GM19023 (cell line): ENCODE measurements around the gene ANO2.
"Not testable (repeated sequence)": the region's sequence is repeated elsewhere in the genome, so short reads cannot be mapped to it uniquely, and the experiment has no call there.

Source experiments
- ATAC-seq: cut with Tn5 transposase; IDR thresholded peaks from one replicate; pipeline ENCODE4 v1.9.1; 2021; ENCODE audit warnings: mild to moderate bottlenecking, moderate library complexity; ENCODE audit not compliant: unreplicated experiment

Gene ANO2

DNA sequence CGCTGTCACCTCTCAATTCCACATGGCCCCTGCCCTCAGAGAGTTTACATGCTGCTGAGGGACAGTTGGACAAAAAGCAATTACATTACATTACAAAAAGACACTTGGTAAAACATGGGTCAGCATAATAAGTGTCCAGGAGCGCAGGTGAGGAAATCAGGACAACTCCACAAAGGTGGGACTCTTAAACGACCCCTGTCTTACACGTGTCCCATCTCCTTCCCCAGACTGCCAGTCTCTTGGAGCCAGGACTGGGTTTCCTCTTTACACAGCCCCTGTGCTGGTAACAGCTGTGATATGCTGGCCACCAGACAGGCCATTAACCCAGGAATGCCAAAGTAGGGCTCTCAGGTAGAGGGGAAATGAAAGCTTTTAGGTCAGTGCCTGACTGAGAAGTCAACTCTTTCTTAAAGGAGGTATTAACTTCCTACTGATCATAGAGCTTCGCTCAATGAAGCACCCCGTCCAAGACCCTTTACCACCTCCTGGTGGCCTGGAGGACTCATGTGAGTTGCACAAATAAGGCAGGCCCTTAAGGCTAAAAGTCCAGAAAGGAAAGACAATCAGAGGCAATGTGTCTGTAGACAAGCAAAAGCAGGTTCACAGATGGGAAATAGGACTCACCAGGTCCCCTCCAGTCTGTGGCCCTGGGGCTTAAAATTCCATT lies 55.5 kb downstream of the ANO2 start:
- ATAC-seq = no peak

DNA sequence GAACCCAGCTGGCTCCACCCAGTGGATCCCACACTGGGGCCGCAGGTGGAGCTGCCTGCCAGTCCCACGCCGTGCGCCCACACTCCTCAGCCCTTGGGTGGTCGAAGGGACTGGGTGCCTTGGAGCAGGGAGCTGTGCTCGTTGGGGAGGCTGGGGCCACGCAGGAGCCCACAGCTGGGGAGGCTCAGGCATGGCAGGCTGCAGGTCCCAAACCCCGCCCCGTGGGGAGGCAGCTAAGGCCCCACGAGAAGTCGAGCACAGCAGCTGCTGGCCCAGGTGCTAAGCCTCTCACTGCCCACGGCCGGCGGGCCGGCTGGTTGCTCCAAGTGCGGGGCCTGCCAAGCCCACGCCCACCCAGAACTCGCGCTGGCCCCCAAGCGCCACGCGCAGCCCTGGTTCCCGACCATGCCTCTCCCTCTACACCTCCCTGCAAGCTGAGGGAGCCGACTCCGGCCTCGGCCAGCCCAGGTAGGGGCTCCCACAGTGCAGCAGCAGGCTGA lies 56.2 kb downstream of the ANO2 start:
- ATAC-seq = no peak

DNA sequence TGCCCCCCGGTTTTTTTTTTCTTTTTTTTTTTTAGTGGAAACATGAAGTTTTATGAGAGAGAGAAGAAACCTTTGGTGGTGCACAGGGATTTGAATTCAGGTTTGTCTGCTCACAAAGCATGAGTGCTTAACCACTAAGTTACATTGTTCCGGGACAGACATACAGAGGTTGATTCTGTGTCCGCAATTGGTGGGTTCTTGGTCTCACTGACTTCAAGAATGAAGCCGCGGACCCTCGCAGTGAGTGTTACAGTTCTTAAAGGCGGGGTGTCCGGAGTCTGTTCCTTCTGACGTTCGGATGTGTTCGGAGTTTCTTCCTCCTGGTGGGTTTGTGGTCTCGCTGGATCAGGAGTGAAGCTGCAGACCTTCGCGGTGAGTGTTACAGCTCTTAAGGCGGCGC lies 57.2 kb downstream of the ANO2 start:
- ATAC-seq = not testable (repeated sequence)

DNA sequence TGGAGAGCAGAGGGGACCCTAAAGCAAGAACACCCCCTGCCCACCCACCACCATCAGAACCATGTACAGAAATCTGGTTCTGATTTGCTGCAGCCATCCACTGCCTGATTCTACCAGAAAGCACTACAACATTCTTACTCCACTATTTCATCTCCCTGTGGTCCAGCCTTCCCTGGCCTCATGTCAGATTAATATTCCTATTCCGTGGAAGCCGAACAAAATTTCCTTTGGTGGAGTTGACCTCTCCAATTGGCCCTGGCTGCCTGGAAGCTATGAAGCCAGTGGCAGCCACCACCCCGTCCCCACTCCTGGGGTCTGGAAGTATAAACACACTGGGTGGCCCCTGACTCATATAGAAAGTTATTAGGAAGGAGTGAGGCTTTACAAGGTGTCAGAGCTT lies 60.2 kb downstream of the ANO2 start:
- ATAC-seq = no peak

DNA sequence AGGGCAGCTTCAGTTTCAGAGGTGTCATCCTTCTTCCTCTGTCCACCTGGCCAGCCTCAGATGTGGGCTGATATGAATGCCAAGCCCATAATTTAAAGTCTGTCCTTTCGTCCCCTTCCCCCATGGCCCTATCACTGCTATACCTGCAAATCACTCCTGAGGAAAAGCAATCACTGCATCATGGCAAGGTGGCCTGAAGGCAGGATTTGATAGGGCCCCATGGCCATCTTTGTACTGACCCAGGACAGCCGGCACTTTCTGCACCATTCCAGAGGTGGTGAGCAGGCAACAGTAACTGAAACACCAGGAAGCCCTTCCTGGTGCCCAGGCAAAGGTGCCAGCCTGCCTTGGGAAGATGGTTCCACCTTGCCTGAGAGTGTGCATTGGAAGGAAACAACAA lies 60.8 kb downstream of the ANO2 start:
- no peak for ATAC-seq

DNA sequence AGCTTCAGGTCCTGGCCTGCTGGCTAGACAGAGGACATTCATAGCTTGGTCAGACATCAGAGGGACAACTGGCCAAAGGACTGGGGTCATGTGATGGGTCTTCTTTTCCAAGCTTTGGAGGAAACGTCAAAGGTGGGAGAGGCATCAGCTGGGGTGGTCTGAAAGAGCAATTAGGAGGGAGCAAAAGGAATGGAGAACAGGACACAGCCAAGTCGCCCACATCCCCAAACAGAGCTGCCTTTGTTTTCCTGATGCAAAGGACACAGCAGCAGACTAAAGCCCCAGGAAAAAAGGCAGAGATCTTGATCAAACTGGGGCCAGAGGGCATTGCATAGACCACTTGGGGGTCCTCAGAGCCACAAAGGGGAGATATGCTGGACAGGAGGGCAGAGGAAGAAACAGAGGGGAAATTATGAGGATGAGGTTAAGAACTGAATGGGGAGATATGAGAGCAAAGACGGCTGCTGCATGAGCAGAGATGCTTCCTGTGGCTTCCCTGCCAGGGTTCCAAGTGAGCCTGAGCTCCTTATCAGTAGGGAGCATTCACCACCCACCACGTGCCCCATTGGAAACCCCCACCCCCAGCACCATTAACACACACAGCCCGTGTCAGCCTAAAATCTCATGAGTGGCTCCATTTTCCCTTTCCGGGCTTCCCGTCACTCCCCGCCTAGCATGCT lies 62.4 kb downstream of the ANO2 start:
- ATAC-seq = no peak

DNA sequence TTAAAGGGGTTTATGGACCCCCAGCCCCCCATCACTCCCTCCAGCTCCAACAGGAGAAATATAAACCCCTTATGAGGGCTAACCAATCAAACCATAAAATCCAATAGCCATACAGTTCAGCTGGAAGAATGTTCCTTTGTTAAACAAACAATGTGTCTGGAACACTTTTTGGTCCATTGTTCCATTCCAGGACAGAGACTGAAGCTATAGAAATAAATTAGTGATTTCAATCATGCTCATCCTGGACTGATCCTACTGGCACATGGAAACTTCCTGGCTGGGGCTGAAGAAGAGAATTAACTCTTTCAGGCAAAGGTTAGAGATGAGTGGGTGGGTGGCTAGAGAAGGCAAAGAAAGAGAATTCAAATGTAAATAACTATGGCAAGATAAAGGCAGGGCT lies 63.4 kb downstream of the ANO2 start:
- ATAC-seq = no peak

DNA sequence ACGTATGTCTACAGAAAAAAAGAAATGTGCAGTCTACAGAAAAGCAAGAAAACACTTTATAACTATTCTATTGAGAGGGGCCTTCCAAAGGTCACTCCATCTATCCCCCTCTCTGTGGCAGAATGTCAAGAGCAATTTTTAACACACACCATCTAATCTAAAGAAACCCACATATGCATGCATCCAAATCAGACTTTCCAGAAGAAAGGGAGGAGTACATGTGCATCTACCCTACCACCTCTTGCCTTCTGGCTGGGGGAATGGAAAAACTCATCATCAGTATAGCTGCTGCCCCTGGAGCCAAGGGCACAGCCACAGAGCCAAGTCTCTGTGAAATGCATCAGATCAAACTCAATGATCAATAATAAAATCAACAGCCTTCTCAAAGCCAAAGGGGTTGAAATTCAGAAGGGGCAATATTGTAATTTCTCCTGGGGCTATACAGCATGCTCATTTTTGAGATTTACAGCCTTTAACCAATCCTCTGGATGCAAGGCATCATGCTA lies 63.9 kb downstream of the ANO2 start:
- no peak for ATAC-seq

DNA sequence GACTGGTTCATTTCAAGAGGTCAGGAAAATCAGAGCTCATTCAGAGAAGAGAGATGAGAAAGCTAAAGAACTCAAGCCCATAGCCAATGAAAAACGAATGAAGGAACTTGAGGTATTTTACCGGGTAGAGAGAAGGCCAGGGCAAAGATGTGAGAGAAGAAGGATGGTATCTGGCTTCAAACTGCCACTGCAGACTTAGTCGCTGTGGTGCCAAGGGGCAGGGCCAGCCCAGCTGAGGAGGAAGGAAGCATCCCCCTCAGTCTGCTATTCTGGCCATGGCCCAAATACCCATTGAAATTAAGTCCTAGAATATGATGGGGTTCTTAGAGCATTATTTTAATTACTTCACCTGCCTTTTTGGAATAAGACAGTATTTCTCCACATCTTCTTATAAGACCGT lies 69.2 kb downstream of the ANO2 start:
- ATAC-seq = no peak

DNA sequence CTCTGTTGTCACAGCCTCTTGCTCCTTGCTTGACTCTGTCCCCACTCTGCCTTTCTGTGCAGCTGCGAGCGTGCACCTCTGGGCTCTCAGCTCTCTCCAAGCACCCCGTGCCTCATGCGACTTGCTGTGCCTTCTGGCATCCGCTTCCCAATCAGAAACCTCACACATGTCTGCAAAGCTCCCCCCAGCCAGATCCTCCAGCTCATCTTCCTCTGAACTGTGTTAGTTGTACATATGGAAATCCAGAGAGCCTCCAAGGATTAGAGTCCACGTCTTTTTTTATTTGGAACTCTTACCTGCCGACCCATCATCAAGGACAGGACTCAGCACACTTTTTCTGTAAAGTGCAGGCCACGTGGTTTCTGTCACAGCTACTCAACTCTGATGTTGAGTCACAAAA lies 70.5 kb downstream of the ANO2 start:
- no peak for ATAC-seq

DNA sequence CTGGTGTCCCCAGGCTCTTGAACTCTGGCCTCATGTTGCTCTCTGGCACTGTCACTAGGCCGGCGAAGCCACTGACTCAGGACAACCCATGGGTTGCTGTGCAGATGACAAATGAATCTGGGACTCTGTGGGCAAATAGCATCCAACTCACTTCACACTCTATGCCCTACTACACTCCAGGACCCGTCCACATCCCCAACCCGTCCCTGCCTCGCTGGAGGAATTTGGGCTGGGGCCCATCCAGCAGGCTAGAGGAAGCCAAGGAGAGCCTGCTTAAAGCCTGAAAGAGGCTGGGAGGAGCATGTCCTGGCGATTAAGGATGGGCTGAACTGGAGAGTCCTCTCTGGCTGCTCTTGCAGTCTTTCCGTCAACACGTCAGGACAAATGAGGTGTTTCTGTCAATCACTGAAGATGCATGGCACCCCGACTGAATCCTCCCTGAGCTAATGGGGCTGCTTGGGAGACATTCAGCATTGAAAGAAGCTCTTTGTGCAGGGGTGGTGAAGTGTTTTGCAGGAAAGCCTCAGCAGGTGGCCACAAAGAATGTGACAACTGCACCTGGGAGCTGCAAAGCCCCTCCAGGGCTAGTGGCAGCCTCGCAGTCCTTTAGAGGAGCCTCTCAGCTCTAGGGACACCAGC lies 71.7 kb downstream of the ANO2 start:
- no peak for ATAC-seq

DNA sequence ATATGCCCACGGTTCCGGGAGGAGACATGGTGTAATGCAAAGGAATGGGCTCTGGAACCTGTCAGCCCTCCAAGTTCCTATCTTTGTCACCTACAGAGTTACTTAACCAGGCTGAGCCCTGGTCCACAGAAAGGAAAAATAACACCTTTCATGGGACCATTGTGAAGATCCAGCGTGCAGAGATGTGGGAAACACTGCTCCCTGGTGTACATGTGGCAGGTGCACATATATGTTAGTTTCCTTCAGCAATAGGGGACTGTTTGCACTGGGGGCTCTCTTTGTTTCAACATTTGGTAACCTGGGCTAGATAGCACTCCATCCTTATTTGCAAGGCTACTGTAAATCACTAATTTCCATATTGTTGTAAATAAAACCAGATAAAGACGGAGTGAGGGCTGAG lies 72.3 kb downstream of the ANO2 start:
- no peak for ATAC-seq

DNA sequence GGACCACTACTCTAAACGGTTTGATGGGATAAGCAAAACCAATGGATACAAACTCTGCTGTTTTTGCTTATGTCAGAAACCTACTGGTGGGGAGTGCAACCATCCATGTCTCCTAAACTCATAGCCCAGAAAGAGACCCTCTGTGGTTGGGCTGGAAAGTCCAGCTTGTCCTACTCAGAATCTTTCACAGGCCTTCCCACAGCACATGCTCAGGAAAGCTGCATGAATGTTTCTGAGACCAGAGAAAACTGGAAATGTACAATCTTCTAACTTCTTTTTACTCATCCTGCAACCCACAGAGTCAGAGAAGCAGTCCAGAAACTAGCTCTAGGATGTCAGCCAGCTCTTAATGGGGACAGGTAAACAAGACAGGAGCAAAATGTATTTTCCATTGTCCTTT lies 73.3 kb downstream of the ANO2 start:
- no peak for ATAC-seq

DNA sequence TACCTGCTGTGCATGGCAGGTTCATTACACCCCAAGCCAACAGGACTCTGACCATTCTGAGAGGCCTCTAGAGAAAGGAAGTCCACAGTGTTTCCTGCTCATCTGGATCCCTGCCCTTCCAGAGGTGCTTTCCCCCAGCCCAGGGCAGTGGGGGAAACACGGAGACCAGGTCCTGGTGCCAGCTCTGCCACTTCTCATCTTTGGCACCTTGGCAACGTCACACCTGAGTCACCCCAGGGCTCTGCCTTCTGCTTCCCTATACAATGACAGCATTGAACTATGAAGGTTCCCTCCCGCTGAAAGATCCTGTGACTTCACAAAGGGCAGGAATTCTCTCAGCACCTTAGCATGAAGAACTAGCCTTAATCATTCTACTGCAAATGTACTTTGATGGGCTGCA lies 74.9 kb downstream of the ANO2 start:
- ATAC-seq = no peak

DNA sequence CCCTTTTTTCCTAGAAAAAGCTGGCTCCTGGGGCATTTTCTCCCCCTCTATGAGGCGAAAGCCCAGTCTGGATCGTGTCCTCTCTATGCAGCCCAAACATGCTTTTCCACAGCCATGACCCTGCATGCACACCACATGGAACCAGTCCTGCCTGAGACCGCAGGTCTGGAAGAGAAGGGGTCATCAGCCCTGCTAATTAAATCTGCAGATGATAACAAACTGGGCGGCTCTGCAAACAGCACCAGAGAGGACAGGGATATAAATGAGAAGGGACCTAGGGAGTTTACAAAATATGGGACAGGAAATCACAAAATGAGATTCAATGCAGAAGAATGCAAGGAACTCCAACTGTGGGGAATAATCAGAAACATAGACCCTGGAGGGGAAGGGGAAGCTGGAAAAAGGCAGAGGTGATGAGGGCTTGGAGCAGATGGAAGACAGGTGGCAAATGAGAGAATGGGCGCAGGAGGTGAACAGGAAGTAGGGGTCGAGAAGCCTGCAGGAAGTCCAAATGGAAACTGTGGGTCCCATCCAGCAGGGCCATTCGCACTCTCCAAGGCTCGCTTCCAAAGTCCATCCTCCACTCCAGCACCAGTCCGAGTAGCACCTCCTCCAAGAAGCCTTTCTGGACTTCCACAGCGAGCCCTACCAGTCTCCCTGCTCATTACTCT lies 76.3 kb downstream of the ANO2 start:
- ATAC-seq = no peak

DNA sequence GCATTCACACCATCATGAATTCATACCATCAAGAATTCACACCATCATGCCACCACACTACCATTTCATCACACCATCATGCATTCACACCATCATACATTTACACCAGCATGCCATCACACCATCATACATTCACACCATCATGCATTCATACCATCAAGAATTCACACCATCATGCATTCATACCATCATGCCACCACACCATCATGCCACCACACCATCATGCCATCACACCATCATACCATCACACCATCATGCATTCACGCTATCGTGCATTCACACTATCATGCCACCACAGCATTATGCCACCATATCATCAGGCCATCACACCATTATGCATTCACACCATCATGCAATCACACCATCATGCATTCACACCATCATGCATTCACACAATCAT lies 79.7 kb downstream of the ANO2 start:
- no peak for ATAC-seq

DNA sequence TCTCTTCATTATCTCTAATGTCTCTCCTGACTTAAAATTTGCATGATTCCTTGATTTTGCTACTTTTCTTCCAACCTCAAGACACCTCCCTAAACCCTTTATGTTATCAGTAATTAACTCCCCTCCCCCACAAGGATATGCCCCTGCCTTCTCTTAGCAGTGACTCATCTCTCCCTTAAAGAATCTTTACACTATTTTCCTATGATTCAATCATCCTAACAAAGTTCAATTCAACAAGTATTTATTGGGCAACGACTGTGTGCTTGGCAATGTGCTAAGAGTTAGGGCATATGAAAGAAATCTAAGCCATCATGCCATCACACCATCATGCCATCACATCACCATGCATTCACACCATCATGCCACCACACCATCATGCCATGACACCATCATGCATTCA lies 80.1 kb downstream of the ANO2 start:
- ATAC-seq = no peak

DNA sequence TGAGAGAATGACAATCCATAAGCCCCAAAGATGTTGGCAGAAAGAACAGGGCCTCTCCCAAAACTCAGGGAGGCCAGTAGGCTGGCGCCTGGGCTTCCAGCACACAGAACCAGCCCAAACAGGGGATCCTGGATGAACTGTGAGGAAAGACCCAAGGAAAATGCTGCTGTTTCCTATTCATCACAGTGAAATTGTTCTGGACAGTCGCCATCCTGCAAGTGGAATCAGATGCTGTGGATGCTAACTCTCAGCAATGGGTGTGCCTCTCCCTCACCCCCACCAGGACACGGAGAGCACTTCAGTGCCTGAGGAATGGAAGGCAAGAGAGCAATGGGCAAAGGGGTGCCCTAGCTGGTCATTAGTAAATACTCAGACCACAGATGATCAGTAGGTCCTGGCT lies 80.8 kb downstream of the ANO2 start:
- no peak for ATAC-seq

DNA sequence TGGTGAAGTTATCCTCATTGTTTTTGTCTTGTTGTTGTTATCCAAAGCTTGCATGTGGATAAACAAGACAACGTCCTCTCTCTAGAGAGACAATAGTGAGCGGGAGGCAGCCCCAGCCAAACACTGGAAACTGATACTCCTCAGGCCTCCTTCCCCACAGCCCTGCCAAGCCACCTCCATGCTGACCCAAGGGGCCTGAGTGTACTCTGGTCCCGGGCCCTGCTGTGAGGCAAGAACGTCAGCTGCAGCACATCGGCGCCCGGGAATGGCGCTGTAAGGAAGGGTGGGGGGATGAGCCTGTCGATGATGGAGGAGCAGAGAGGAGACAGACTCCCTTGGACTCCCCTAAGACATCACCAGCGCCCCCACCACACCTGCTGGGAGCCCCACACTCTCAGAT lies 83.6 kb downstream of the ANO2 start:
- ATAC-seq = no peak

DNA sequence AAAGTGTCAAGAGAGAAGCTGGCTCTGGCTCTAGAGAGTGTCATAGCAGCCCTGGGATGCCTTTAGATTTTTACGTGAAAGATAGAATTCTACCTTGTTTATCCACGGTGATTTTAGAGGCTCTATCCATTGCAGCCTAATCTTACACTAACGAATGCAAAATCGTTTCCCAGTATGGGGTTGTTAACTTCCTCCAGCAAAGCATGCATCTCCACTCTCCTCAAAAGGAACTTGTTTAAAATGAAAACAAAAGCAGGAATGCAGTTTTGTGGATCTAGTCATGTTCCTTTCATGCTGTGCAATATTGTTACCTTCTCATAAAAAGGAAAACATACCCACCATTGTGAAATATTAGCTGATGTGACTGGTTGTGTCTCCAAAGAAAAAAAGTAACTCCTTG lies 88.4 kb downstream of the ANO2 start:
- ATAC-seq = no peak

DNA sequence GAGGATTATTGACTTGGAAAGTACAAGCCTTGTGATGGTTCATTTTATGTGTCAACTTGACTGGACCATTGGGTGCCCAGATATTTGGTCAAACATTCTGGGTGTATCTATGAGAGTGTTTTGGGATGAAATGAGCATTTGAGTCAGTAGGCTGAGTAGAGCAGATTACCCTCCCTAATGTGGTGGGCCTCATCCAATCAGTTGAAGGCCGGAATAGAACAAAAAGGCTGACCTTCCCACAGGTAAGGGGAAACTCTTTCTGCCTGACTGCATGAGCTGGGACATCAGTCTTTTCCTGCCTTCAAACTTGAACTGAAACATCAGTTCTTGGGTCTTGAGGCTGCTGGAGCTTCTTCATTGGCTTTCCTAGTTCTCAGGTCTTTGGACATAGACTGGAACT lies 98.1 kb downstream of the ANO2 start:
- no peak for ATAC-seq

DNA sequence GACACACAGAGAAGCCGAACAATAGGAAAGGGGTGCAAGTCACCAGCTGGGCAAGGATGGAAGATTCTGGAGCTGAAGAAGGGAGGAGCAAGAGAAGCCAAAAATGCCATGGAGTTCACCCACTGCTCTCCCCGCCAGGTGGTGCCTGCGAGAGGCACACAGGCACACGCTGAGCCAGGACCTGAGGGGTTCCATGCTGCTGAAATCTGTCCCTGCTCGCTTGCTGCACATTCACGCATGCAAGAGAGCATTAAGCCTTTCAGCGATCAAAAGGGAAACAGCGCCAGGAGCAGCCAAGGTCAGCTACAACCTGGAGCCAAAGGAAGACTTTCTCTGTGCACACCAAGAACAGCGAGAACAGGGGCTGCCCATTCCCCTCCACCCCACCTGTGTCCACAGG lies 104.1 kb downstream of the ANO2 start:
- no peak for ATAC-seq
